Activated T-cell treated with anti-CD3 and anti-CD28 coated beads, Interleukin-2, amount 50 U/mL, for 48 hours (primary cell): ENCODE measurements around the gene LRP3.
A peak's percentile ranks its signal among the peaks of the same experiment; 100 is the strongest.
"Not testable (repeated sequence)": the region's sequence is repeated elsewhere in the genome, so short reads cannot be mapped to it uniquely, and the experiment has no call there.

Experiments
- DNase-seq, 2 experiments: peaks; one replicate each; pipeline ENCODE4 v3.0.0-alpha.2; 2020

Gene LRP3

GRCh38 chr19:33220735-33221134, 26.6 kb downstream of the LRP3 start:
- no peak for DNase-seq

GRCh38 chr19:33221638-33222037, 27.5 kb downstream of the LRP3 start:
- no peak for DNase-seq

DNA sequence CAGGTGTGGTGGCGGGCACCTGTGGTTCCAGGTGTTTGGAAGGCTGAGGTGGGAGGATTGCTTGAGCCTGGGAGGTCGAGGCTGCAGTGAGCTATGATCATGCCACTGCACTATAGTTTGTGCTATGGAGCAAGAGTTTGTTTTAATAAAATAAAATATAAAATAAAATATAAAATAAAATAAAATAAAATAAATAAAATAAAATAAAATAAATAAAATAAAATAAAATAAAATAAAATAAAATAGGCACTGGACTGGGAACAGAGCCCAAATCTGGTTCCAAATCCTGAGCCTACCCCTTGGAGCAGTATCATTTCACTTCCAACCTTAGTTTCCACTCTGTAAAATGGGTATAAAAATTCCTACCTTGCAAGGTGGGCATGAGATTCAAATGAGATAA, 28.1 kb downstream of the LRP3 start:
- DNase-seq = not testable (repeated sequence)

GRCh38 chr19:33224694-33225457, 30.7 kb downstream of the LRP3 start:
- DNase-seq = no peak

DNA sequence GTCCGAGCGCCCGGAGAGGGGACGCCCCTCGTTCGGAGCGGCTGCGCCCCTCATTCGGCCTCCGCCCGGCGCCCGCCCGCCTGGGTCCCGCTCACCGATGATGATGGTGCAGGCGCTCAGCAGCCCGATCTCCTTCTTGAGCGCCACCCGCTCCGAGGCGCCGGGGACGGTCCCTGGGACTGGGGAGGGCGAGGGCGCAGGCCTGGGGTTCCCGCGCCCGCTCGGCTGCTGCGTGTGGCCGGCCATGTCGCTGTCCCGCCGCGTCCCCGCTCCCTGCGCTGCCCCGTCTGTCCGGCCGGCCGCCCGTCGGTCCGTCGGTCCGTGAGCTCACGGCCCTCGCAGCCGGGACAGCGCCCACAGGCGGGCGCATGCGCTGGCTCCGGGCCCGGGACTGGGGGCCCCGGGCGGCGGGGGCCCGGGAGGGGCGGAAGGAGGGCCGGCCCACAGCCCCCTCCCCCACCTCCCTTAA, 31.4 kb downstream of the LRP3 start, which contains the start of gene SLC7A10:
Gene SLC7A10 (minus strand): TSS at position 393 of the 469 bp plus-strand sequence. CDS start 147 bp downstream, at position 246.
- no peak for DNase-seq

- no peak for DNase-seq
Observed at GRCh38 chr19:33226550-33227241, 32.6 kb downstream of the LRP3 start.

DNA sequence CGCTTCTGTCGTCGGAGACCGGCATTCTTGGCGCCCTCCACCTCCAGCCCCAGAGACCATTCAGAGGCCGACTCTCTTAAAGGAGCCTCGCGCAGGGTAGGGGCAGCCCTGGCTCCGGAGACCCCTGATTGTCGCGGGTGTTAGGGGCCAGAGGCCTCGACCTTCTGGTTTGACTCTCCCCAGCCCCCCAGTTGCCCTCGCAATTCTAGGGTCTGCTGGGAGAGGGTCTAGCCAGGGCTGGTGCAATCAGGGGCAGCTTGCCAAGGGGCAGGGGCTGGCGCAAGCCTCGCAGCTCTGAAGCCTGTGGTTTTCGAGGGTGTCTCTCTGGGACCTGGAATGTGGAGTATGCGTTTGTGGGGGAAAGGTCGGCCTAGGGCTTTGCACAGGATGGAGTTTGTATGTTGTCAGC, 33.1 kb downstream of the LRP3 start:
- DNase-seq = no peak

- DNase-seq = no peak
Observed at GRCh38 chr19:33227870-33228599, 33.9 kb downstream of the LRP3 start.

GRCh38 chr19:33229962-33230361, 35.8 kb downstream of the LRP3 start:
- DNase-seq = no peak

DNA sequence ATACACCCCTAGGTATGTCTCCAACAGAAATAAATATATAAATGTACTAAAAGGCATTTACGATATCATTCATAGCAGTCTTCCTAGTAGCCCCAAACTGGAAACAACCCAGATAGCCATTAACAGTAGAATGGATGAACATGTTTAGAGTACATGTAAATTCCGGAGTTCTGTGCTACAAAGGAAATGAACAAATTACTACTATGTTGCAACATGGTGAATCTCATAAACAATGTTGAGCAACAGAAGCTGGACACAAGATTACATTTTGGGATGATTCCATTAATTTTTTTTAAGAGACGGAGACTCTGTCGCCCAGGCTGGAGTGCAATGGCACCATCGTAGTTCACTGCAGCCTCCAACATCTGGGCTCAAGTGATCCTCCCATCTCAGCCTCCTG, 37.4 kb downstream of the LRP3 start:
- no peak for DNase-seq

DNA sequence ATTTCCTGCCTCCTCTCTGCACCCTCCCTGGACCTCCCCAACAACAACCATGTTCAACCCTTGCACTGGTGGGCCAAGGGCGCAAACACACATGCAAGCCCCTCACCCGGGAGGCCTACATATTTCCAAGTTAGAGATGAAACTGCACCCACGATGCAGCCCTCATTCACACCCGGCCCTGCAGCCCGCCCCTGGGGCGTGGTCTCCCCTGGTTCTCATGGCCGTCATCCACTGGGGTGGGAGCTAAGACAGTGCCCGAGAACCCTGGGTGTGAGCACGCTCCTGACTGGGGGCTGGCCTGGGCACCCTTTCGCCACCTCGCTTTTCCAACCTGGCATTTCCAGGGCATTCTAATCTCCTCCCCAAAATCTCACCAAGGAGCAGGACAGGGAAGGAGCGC, 38.5 kb downstream of the LRP3 start:
- DNase-seq = no peak

- DNase-seq = no peak
Observed at GRCh38 chr19:33233056-33233873, 39.1 kb downstream of the LRP3 start.

DNA sequence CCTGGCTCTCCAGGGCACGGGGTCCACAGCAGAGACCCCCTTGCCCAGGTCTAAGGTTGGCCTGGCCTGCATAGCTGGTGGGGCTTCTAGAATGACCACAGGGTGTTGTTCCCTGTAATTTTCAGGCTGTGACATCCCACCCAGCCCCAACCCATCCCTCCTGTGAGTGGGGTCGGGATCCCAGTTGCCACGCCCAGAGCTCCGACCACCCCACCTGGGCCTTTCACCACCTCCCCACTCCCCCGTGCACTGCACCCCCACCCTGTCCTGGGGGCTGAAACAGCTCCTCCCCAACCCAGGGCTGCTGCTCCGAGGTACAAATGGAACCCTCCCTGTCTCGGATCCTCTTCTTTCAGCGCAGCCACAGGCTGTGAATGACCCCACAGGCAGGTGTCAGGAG, 40.0 kb downstream of the LRP3 start:
- DNase-seq = no peak

DNA sequence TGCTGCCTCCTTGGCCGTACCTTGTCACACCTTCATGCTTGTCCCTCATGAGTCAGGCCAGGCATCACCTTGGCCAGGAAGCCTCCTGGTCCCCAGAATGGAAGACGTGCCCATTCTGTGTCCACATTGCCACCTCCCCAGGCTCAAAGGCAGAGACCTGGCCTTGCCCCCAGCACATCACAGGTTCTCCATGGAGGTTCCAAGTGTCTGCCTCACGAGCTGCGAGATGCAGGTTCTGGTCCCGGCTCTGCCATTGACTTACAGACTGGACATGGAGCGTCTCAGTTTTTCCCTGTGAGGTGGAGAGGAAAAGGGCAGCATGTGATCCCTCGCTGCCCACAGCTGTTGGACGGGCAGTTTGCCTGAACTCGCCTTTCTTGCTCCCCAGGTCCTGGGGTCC, 40.6 kb downstream of the LRP3 start:
- no peak for DNase-seq

DNA sequence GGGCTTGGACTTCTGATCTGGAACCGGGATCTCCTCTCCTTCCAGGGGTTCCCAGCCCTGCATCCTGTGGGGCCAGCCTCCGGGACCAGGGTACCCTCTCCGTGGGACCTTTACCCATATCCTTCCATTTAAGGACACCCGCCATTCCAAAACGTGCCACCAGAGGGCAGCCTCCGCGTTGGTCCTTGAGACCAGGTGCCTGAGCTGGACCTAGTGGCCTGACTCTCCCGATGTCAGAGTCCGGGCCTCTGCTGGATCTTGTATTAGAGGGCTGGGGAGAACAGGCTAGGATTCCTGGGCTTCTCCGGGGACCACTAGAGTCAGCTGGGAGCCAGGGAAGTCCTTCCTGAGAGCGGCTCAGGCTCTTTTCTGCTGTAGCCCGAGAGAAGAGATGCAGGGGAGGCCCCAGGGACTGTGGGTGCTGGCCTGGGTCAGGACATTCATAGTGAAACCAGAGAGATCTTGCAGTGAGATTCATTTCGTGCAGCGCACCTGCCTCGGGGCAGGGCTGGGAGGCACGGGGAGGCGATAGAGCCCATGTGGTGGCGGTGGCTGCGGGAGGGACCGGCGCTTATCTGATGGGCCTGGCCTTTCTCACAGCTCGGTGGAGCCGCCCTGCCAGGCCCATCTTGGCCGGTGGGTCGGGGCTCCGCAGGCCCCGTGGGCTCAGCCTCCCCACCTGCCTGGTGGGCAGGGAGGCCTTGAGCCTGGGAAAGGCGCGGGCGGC, 41.3 kb downstream of the LRP3 start:
- DNase-seq = peak; percentile 87 to 90

GRCh38 chr19:33235996-33236350, 41.8 kb downstream of the LRP3 start:
- DNase-seq = no peak

DNA sequence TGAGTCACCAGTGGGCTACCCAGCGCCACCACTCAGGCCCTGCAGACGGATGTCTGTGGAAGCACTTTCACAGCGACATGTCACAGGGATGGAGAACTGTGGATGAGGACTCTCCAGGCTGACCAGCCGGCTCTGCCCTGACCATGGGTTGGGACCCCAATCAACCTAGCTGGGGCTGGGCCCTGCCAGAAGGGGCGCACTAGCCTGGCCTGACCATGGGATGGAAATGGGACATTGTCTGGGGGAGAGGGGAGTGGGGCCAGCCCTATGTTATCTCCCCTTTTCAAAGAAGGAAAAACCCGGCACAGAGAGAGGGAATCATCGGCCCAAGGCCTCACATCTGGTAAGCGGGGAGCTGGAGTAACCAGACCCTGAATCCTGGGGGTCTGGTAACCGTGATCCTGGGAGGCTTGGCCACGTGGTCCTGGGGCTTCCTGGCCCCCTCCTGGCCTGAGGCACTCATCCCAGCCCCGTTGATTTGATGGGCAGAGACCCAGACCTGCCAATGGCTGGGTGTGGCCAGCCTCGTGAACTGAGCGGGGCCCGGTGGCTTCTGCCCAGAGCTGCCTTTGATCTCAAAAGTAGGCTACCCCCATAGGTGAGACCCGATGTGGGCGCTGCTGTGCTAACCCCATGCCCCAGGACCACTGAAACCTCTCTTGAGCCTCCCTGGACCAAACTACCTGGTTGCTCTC, 42.7 kb downstream of the LRP3 start:
- no peak for DNase-seq

DNA sequence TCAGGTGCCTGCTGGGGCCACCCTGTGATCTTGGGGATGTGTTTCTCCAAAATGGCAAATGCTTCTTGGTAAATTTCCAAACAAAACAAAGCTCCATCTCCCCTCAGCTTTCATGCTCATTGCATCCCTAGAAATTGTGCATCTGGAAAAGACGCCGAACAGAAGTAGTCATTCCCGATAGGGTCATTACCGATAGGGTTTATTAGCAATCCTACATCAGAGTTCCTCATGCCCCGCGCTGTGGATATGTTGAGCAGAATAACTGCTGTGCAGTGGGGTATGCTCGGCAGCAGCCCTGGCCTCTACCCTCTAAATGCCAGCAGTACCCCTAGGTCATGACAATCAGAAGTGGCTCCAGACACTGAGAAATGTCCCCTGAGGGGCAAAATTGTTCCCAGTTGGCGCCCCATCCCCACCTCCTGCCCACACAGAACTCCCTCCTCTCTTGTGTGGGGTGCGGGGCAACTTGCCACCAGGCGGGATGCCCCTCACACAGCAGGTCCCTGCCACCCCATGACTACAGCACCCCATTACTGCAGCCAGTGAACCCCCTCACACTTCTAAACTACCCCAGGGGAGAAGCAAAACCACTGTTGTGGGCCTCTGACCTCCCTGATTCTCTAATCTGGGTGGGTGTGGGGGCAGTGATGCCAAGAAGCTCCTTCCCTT, 44.5 kb downstream of the LRP3 start:
- DNase-seq = no peak

- no peak for DNase-seq
Observed at GRCh38 chr19:33239223-33239975, 45.3 kb downstream of the LRP3 start.

- DNase-seq = no peak
Observed at GRCh38 chr19:33240181-33240771, 46.1 kb downstream of the LRP3 start.
